Skeletal muscle satellite cell (primary cell): Measurements from ENCODE around the gene TTC19.
A peak's percentile ranks its signal among the peaks of the same experiment; 100 is the strongest.

Experiments used
- H3K27me3 ChIP-seq: 2 replicates; pipeline ENCODE4 v1.7.0; 2013; ENCODE audit warnings: low read length; ENCODE audit not compliant: control insufficient read depth, insufficient read depth
- H3K36me3 ChIP-seq: 2 replicates; pipeline ENCODE4 v1.7.0; 2013; ENCODE audit warnings: mild to moderate bottlenecking, control low read depth, low read length; ENCODE audit not compliant: insufficient read depth
- H3K4me1 ChIP-seq: 2 replicates; pipeline ENCODE4 v1.7.0; 2013; ENCODE audit warnings: low read length; ENCODE audit not compliant: control insufficient read depth, insufficient read depth
- H3K4me2 ChIP-seq: 2 replicates; pipeline ENCODE4 v1.7.0; 2013; ENCODE audit warnings: mild to moderate bottlenecking, low read length
- H3K4me3 ChIP-seq: 2 replicates; pipeline ENCODE4 v1.7.0; 2013; ENCODE audit warnings: low read length
- H3K9ac ChIP-seq: 2 replicates; pipeline ENCODE4 v1.7.0; 2013; ENCODE audit warnings: mild to moderate bottlenecking, low read depth, low read length, moderate library complexity
- H3K9me3 ChIP-seq: replicated peaks from 2 replicates; pipeline ENCODE4 v1.7.0; 2013; ENCODE audit warnings: mild to moderate bottlenecking, control low read depth, low read length

The TTC19 gene

DNA sequence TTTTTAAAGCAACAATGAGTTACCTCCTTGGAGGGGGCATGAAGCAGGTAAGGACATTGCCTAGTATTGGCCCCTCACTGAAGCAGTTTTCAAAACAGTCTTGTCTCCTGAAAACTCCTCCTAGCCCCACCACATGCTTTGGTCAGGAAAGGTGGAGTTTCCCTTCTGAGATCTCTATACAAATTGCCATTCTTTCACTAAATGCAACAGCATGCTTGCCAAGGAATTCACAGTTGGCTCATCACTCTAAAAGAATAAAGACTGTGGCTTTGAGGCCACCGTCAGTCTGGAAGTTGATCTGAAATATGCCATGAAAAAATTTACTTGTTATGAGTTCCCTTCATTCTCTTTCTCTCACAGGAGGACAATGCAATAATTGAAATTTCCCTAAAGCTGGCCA is 4.2 kb downstream of the TTC19 start:
- Histone ChIP-seq H3K36me3 (peaks cover 72% of the 10 kb centered on the region), H3K4me3 (no peak overlapping the region)

DNA sequence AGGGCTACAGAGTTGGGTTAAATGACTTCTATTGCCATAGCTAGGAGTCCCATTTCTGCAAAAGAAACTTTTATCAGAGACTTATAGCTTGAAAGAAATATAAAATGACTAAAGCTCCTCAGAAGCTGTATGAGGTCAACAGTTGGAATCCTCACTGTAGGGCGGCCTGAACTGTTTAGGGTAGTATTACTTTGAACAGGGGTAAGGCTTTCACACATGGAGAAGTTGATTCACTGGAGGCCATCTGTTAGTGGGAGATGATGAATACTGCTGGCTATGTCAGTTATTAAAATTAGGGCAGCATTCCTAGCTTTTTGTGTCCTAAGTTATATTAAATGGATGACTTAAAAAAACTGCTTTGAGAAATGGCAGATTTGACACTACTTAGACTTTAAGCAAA is 6.0 kb downstream of the TTC19 start:
- Histone ChIP-seq H3K4me1 (peaks cover 10% of the 10 kb centered on the region), H3K4me2 (no peak overlapping the region), H3K9ac (no peak overlapping the region), H3K4me3 (no peak overlapping the region), H3K27me3 (no peaks in the 10 kb centered on the region), H3K36me3 (peaks cover 75% of the 10 kb centered on the region), H3K9me3 (peaks cover 4% of the 10 kb centered on the region)

More for the DNA sequence above, 4.2 kb downstream of the TTC19 start:
- H3K9me3 ChIP-seq, result peaks cover 4% of the 10 kb centered on the region
- H3K4me1 ChIP-seq, result peaks cover 13% of the 10 kb centered on the region
- no peak overlapping the region for H3K9ac ChIP-seq
- H3K4me2 ChIP-seq, result no peak overlapping the region
- H3K27me3 ChIP-seq, result no peaks in the 10 kb centered on the region

DNA sequence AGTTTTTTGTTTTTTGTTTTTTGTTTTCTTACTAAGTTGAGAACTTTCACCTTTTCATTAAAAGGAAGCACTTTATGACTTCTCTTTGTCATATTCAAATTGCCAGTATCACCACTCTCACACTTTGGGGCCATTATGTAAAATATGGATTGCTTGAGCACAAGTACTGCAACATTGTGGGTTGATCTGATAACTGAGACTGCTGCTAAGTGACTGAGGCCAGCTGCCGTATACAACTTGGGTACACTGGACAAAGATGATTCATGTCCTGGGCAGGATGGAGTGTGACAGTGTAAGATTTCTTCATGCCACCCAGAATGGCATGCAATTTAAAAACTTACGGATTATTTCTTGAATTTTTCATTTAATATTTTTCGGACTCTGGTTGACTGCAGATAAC is 7.8 kb downstream of the TTC19 start:
- Histone ChIP-seq H3K4me2 (no peak overlapping the region), H3K27me3 (no peaks in the 10 kb centered on the region), H3K4me3 (no peak overlapping the region), H3K4me1 (peaks cover 3% of the 10 kb centered on the region), H3K36me3 (peaks cover 74% of the 10 kb centered on the region), H3K9me3 (no peaks in the 10 kb centered on the region), H3K9ac (no peak overlapping the region)

DNA sequence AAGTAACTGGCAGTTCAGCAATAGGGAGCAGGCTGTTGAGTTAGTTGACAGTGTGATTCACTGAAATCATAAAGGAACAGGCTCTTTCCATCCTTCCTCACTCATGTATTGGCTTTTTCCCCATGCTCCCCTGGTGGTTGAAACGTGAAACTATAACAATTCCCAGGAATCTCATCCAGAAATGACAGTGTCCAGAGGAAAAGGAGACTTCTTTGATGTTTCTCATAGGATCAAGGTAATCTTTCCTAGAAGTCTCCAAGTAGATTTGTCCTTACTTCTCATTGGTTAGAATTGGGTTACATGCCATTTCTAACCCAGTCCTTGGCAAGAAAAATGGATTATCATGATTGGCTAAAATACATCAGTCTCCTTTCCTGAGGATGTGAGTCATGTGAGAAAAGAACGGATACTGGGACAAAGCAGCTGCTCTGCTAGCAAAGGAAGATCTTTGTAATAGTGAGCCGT is 14.4 kb downstream of the TTC19 start:
- Histone ChIP-seq H3K36me3 (peaks cover 38% of the 10 kb centered on the region), H3K27me3 (no peaks in the 10 kb centered on the region), H3K9ac (no peak overlapping the region), H3K4me3 (no peak overlapping the region), H3K4me2 (peak overlapping the region; percentile 23), H3K9me3 (no peaks in the 10 kb centered on the region), H3K4me1 (peaks cover 22% of the 10 kb centered on the region)

DNA sequence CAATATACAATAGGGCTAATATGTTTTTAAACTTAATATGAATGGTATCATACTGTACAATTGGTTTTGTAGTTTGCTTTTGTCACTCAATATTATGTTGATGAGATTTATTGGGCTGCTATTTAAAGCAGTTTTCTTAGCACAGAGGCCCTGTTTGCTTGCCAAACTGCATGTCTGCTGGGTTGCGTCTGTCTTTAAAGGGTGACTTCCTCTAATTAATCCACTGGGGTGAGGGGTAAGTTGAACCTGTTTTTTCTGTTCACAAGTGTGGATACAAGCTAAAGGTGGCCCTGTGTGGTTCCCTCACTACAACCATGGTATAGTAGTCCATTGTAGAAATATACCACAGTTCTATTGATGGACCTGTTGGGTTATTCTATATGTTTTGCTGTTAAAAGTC is 19.7 kb downstream of the TTC19 start:
- Histone ChIP-seq H3K4me1 (peaks cover 6% of the 10 kb centered on the region), H3K4me2 (no peak overlapping the region), H3K36me3 (peaks cover 52% of the 10 kb centered on the region), H3K9me3 (no peaks in the 10 kb centered on the region), H3K4me3 (no peak overlapping the region), H3K27me3 (no peaks in the 10 kb centered on the region), H3K9ac (no peak overlapping the region)

DNA sequence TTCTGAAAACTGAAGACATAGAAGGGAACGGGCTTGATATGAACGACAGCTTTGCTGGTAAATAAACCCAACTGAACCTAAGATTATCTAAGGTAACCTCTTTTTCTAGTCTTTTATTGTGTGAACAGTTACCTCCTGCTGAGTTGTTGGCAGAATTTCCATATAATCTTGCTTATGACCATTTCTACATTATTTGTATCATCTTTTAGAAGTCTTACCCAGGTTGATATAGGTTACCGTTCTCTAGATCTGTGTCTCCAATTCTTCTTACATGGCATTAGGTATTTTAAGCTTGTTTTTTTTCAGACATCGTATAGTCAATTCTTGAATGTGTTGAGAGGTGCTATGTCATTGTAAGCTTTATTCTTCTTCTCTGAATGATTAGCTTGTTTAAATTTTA is 24.3 kb downstream of the TTC19 start:
- H3K27me3 ChIP-seq, result no peaks in the 10 kb centered on the region
- peaks cover 69% of the 10 kb centered on the region for H3K36me3 ChIP-seq
- no peak overlapping the region for H3K9ac ChIP-seq
- peaks cover 19% of the 10 kb centered on the region for H3K4me1 ChIP-seq
- H3K9me3 ChIP-seq, result no peaks in the 10 kb centered on the region
- H3K4me3 ChIP-seq, result no peak overlapping the region
- no peak overlapping the region for H3K4me2 ChIP-seq

DNA sequence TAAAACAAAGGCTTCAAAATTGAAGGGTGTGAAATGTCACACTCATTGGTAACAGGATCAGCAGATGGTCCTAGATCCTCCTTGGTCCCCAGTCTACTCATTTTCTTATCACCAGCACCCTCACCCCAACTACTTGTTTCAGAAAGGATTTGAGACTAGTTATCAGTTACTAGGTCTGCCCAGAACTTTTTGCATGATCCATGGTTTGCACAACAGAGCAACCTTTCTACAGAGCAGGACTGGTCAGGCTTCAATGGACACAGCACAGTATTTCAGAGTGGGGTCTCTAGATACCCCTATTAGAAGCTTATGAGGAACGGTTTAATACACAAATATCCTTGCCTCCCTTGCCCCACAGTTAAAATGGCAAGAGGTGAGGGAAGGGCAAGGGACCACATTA is 25.6 kb downstream of the TTC19 start:
- Histone ChIP-seq H3K4me2 (no peak overlapping the region), H3K27me3 (no peaks in the 10 kb centered on the region), H3K36me3 (peaks cover 76% of the 10 kb centered on the region), H3K4me1 (peaks cover 27% of the 10 kb centered on the region), H3K9ac (no peak overlapping the region), H3K9me3 (no peaks in the 10 kb centered on the region), H3K4me3 (no peak overlapping the region)

DNA sequence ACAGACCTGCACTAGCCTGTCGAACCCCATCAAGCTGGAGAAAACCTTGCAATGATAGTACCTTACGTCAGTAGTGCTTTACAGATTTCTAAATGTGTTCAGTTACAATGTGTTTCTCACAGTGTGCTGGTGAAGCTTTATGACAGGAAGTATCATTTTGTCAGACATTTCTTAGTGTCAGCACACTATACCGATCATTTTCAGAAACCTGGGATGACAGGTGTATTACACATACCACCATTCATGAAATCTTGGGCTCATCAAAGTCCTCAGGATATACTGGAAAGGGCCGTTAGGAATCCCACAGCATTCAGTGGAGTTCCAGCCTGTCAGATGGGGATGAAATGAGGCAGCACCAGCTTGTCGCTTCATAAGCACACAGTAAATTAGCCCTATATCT is 27.3 kb downstream of the TTC19 start:
- Histone ChIP-seq H3K9ac (no peak overlapping the region), H3K36me3 (peaks cover 86% of the 10 kb centered on the region), H3K4me3 (no peak overlapping the region), H3K4me2 (no peak overlapping the region), H3K27me3 (no peaks in the 10 kb centered on the region), H3K9me3 (no peaks in the 10 kb centered on the region), H3K4me1 (peaks cover 27% of the 10 kb centered on the region)

DNA sequence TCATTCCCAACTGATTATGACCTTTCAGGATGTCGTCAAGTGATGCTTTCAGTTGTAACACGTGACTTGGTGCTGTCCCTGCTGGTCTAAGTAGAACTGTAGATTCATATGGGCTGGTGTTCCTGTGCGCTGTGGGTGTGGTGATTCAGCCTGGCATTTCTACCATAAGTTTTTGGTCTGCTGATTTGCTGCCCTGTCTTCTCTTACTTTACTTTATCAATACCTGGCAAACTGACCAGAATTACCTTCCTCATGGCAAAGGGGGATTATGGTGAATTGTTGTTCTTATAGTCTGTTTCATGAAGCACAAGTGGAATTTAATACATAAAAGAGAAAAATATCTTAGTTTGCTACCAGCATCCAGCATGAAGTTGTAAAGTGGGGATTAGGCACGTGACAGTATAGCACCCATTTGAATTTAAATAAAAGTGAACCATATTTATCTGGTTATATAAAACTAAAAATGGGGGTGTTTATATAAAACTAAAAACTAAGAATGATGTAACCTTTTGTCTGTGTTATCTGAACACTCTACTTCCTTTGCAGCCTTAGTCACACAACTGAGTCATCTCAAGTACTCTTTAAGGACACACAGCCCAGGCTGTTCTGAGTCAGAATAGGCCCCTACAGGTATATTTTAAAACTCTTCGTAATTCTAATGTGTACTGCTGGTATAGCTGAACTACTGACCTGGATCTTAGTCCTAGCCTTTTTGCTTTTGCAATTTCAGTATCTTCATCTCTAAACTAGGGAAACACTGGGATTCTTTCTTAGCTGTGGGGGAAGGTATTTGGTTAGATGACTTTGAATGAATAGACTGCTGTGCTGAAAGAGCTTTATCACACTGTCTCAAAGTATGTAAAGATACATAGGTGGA is 28.3 kb downstream of the TTC19 start:
- H3K36me3 ChIP-seq, result peaks cover 89% of the 10 kb centered on the region
- no peaks in the 10 kb centered on the region for H3K9me3 ChIP-seq
- H3K4me1 ChIP-seq, result peaks cover 27% of the 10 kb centered on the region
- H3K4me3 ChIP-seq, result peak overlapping the region; percentile 24
- peak overlapping the region; percentile 47 for H3K9ac ChIP-seq
- peak overlapping the region; percentile 67 for H3K4me2 ChIP-seq
- H3K27me3 ChIP-seq, result no peaks in the 10 kb centered on the region

DNA sequence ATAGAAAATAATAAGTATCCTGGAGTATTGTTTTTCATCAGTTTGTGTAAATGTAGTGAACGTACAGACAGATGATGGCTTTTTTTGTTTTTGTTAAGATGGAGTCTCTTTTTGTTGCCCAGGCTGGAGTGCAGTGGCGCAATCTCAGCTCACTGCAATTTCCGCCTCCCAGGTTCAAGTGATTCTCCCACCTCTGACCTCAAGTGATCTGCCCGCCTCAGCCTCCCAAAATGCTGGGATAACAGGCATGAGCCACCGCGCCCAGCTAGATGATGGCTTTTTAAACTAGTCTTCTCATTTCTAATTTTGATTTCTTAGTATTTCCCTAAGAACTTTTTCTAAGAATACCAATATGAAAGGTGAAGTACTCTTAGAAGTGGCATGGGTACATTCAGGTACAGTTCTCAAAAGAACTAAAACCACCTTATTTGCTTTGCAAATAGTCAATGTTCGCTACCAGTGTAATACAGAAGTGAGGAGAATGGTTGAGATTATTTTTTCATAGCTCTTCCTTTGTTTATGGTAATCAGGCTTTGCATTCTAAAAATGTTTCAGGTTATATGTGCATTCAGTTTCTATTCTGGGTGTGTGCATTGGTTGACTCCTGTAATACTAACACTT is 34.2 kb downstream of the TTC19 start:
- Histone ChIP-seq H3K36me3 (peaks cover 75% of the 10 kb centered on the region), H3K9ac (no peak overlapping the region)

DNA sequence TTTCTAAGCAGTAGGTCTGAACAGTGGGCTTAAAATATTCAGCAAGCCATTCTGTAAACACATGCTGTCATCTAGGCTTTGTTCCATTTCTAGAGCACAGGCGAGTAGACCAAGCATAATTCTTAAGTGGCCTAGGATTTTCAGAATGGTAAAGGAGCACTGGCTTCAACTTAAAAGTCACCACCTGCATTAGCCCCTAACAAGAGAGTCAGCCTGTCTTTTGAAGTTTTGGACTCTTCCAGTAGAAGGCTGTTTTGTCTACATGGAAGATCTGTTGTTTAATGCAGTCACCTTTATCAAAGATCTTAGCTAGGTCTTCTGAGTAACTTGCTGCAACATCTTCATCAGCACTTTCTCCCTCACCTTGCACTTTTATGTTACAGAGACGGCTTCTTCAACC is 36.6 kb downstream of the TTC19 start:
- Histone ChIP-seq H3K9ac (no peak overlapping the region), H3K4me1 (peaks cover 14% of the 10 kb centered on the region), H3K4me3 (no peak overlapping the region), H3K27me3 (no peaks in the 10 kb centered on the region), H3K4me2 (no peak overlapping the region), H3K9me3 (no peaks in the 10 kb centered on the region), H3K36me3 (peaks cover 58% of the 10 kb centered on the region)

More for the DNA sequence above, 34.2 kb downstream of the TTC19 start:
- H3K9me3 ChIP-seq, result no peaks in the 10 kb centered on the region
- no peaks in the 10 kb centered on the region for H3K27me3 ChIP-seq
- H3K4me1 ChIP-seq, result peaks cover 22% of the 10 kb centered on the region
- no peak overlapping the region for H3K4me2 ChIP-seq
- H3K4me3 ChIP-seq, result no peak overlapping the region
